Posterior vena cava (tissue), 2 donors: ENCODE data around the gene LYAR. TPM values are rescaled to one million over a fixed set of nuclear protein-coding genes. Genes with fewer than 3 reads are reported as not detected.

Source experiments
- DNase-seq: peaks from one replicate; pipeline ENCODE4 v3.0.0-alpha.2; 2020; ENCODE audit warnings: low spot score
- intact Hi-C, 2 donors: fragments of 100-400 bp; cut with DNase I; formaldehyde crosslinking; loops; one replicate each; pipeline versions ENCODE4 v1.14.1 to v1.14.2; 2022 to 2023
- total RNA-seq, 2 donors: library from RNA; stranded (reverse); fragmentation: NEBNext Ultra II Directional; extraction: Animal tissue kit (Norgen Biotek cat#: 25700); gene quantifications; one replicate each; pipeline ENCODE4 v1.2.1, GENCODE V29; 2021
- donor health status: DM: yes; HTN: yes; CAD: no.
- donor health status: DM: yes; HTN: yes; CAD: no.

LYAR gene
- total RNA-seq, 2 donors from 2014 or later = 8.4 to 14.1 TPM

DNA sequence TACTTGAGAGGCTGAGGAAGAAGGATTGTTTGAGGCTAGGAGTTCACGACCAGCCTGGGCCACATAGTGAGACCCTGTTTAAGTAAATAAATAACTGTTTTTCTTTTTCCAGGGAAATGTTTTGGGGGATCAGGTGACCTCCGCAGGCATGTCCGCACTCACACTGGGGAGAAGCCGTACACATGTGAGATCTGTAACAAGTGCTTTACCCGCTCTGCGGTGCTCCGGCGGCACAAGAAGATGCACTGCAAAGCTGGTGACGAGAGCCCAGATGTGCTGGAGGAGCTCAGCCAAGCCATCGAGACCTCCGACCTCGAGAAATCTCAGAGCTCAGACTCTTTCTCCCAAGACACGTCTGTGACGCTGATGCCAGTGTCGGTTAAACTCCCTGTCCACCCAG, 30.6 kb upstream of the LYAR start:
- intact Hi-C loops = no loop called here
- DNase-seq = peak; percentile 56

DNA sequence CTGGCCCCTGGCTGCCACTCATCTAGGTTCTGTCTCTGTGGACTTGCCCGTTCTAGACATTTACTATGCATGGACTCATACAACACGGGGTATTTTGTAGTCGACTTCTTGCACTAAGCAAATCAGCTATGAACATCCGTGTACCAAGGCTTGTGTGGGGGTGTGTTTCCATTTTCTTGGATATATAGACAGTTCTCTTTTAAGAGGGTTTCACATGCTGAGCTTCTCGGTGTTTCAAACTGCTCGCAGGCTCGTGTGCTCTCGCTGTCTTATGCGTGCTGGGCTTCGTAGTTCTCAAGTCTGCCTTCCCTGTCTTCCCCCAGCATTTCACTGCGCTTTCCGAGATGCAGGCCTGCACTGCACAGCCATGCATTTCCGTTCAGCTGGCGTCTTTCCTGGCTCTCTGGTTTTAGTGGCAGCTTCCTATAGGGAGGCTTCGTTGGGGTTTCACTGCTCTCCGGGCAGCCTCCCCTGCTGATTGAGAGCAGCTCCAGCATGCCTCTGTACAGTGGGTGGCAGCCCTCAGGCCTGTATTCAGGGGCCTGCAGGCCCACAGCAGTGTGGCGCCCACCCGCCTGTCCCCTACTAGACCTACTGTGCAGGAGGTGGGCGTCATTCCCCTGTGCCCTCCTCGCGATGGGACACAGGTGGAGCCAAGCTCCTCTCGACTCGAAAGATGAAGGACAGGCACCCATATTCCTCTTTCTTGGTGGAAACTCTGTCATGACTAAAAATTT, 27.7 kb upstream of the LYAR start:
- no peak for DNase-seq
- intact Hi-C loops = no loop called here

DNA sequence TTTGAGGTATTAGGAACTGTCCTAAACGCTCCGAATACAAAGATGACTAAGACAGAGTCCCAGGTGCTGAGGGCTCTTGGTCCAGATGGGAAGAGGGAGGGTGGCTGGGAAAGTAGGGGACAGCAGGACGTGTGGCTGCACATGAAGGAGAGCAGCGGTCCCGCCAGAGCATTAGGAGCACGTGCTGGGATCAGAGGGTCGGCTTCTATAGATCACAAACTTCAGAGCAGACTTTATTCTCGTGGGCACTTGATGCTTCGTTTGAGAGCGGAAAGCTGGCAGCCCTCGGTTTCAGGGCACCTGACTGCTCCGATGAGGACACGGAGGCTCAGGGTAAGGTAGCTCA, 26.2 kb upstream of the LYAR start:
- DNase-seq = no peak
- intact Hi-C loops = no loop called here

DNA sequence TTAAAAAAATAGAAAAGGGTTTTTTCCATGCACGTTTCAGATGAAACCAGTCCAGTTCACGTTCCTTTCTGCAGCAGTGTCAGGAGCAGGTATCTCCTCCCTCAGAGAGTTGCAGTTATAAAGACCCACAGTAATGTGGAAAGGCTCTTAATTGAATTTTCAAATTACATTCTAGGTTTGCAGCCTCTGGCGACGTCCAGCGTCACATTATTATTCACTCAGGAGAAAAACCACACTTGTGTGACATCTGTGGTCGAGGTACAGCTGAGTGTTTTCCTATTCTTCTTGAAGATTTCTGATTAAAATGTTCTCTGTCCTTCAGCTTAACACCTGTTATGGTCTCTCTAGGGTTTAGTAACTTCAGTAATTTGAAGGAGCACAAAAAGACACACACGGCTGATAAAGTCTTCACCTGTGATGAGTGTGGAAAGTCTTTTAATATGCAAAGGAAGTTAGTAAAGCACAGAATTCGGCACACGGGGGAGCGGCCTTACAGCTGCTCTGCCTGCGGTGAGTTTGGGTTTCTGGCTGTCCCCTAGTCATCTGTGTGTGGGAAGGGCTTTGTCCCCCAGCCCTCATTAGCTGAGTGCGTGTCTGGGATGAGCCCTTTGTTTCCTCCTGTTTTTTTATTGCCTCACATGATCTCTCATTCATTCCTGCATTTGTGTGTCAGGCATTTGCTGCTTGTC, 25.7 kb upstream of the LYAR start:
- intact Hi-C loops = no loop called here
- DNase-seq = no peak

DNA sequence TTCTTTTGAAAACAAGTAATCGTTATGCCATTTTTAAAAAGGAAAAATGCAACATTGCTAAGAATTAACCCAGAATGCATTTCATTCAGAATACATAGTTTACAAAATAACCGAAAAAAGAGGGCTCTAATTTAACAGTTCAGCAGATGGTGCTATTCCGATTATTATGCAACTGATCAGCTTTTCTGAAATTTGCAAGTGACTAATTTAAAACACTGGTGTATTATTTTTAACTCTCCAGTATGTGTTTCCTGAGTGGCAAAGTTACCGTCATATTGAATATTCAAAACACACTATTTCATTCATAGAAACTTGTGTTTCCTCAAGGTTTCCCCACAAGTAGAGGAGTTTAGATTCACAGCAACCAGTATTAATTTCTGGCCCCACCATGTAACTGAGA, 21.2 kb upstream of the LYAR start:
- no peak for DNase-seq
- intact Hi-C loops = no loop called here

DNA sequence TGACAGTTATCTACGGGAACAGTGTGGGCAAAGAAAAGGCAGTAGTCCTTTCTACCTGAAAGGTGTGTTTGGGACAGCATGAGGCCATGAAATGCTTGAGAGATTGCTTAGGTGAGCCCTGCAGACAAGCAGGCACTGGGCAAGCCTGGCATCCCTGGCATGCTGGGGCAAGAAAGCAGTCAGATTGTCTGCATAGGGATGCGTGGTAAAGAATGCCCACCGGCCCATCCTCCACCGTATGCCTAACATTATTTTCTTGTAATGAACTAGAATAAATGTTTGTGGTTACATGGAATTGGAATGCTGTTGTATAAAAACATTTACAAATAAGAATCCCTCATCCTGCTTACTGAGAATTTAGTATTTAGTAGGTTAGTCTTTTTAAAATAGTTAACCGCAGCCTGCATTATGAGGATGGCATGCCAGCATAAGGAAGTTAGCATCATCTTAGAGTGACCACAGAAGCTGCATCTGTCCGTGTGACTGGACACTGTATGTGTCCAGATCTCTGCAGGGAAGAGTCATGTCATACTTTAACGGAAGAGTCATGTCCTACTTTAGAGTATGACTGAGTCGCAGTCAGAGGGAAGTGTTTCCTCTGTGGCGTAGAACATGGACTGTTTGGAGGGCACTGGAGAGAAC, 19.0 kb upstream of the LYAR start:
- no peak for DNase-seq

DNA sequence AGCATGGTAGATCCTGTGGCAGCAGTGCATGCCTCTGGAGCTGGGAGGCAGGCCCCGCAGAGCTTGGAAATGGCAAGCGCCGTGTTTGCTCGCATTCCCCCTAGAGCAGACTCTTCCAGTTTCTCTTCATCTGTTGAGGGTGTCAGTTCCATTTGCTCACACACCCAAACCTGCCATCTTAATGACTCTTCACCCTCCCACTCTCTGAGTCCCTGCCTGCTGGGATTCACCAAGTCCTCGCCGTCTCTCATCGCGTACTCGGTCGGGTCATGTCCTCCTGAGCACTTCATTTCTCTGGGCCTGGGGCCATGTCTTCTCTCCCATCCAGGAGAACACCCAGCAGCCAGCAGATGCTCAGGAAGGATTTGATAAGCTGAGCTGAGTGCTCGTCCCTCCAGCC, 17.0 kb upstream of the LYAR start:
- intact Hi-C loops = no loop called here
- no peak for DNase-seq

More for the DNA sequence above, 19.0 kb upstream of the LYAR start:
- intact Hi-C loops = no loop called here

DNA sequence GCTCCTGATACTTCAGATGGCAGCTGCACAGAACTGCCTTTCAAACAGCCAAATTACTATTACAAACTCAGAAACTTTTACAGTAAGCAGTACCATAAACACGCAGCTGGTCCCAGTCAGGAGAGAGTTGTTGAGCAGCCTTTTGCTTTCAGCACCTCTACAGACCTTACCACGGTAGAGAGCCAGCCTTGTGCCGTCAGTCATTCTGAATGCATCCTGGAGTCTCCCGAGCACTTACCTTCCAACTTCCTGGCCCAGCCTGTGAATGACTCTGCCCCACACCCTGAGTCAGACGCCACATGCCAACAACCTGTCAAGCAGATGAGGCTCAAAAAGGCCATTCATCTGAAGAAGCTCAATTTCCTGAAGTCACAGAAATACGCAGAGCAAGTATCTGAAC, 12.5 kb upstream of the LYAR start:
- intact Hi-C loops = no loop called here
- DNase-seq = no peak

DNA sequence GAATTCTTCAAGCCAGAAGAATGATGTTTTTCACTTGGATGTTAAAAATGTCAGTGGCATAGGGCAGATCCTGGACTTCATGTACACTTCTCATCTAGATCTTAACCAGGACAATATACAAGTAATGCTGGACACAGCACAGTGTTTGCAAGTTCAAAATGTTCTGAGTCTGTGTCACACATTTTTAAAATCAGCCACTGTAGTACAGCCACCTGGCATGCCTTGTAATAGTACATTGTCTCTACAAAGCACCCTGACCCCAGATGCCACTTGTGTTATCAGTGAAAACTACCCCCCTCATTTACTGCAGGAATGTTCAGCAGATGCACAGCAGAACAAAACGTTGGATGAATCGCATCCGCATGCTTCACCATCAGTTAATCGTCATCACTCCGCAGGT, 12.0 kb upstream of the LYAR start:
- no peak for DNase-seq
- intact Hi-C loops = no loop called here

DNA sequence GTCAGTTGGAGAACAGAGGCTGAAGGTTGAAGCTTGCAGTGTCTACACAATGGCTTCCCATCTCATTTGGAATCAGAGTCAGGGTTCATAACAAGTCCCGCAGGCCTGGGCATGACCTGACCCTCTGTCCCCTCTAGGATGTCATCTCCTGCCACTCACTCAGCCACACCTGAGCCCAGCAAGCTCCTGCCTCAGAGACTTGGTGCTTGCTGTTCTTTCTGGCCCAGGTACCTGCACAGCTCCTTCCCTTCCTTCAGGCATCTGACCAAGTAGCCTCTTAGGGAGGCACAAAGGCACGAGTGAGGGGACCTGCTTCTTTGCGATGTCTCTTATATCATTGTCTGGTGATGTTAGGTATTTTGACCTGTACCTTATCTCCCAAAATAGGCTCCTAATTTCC, 9.1 kb upstream of the LYAR start:
- DNase-seq = no peak
- intact Hi-C loops = no loop called here

DNA sequence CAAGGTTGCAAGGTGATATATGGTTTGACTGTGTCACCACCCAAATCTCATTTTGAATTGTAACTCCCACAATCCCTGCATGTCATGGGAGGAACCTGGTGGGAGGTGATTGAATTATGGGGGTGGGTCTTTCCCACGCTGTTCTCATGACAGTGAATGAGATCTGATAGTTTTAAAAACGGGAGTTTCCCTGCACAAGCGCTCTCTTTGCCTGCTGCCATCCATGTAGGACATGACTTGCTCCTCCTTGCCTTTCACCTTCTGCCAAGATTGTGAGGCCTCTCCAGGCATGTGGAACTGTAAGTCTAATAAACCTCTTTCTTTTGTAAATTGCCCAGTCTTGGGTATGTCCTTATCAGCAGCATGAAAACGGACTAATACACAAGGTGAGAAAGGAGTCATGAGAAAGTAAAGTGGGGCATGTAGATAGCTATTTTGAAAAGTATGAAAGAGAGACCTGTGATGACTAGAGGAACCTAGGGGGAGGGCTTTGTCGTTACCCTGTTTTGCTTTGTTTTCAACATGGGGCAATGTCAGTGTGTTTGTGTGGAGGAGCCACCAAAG, 6.4 kb upstream of the LYAR start:
- intact Hi-C loops = no loop called here
- no peak for DNase-seq

DNA sequence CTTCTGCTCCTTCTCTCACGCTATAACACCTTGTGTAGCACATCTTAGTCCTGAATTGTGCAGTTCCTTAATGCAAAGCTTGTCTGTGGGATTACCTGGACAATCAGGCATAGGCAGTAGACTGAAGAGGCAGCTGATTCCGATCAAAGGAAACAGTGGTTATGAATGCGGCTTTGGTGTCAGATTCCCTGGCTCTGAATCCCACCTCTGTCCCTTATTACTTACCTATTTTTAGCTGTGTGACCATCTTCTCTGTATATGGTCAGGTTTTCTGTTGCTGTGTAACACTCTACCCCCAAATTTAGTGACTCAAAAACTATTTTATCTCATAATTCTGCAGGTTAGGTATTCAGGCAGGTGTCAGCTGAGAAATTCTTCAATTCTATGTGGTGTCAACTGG, 3.3 kb upstream of the LYAR start:
- intact Hi-C loops = no loop called here
- DNase-seq = no peak

DNA sequence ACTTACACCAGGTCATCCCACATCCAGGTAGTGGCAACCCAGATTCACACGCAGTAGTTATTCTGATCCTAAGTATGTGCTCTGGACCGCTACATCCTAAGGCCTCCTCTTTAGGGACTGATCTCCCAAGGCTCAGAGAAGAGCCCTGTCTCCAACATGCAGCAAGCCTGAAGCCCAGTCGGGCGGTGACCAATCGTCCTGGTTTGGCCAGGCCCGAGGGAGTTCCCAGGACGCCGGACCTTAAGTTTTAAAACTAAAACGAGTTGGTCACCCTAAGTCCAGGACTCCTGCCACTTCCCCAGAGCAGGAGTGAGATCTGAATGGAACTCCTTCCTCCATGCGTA, 385 bp downstream of the LYAR start:
- intact Hi-C loops = no loop called here
- no peak for DNase-seq

DNA sequence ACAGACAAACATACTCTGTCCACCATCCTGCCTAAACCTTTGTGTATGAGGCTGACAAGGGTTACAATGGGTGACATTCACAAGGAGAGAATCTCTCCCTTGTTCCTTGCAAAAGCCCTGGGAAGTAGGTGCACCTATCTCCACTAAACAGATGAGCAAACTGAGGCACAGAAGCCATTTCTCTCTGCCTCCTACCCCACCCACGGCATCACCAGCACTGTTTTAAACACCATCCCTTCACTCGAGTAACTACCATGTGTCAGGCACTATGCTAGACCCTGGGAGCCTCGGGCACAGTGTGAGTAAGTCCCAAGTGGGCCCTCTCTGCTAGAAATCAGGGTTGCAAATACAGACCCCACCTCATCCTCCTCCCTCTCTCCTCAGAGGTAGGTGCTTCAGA, 899 bp downstream of the LYAR start:
- intact Hi-C loops = no loop called here
- no peak for DNase-seq

DNA sequence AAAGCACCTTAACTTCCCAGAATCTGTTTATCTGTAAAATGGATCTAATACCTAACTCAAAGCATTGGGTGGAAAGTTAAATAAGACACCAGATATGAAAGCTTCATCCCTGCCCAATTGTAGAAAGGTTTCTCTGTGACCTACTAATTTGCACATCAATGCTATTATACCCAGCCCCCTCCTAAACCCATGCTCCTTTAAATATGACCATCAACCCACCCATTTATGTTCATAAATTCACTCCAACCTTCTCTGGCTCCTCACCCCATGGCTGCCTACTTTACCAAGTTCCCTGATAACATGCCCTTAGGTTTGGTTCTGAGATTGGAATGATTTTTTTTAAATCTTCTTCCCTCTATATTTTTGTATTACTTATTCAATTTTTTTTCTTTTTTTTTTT, 1.9 kb downstream of the LYAR start:
- intact Hi-C loops = no loop called here
- DNase-seq = no peak

DNA sequence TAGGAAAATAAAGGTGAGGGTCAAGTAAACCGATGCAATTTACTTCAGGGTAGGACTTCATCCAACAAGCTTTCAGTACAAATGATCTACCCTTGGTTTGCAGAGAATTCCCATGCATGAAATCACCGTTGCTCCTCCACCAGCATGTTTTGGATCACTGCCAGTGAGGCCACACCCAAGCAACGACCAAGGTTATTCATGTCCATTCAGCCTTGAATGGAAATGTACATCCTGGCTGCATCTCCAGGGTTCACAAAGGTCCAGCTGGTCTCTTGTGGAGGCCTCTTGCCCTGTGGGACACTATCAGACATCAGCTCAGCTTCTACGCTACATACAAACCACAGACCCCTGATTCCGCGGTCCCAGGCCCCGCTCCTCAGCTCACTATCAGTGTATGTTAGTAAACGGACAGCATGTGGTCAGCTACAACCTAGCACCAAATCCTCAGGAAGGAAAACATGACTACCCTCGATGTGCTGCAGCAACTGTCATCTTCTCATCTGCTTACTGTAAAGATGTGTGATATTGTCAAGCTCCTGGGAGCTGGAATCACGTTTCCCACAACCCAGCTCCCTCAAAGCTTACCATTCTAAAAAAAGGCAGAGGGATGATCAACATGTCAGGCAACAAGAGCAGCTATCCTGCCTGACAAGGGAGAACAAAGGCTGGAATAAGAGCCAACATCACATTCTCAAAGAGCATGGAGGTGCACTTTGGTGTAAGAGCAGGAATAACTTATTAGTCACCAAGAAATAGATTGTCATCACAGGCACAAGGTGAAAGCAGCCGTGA, 4.9 kb downstream of the LYAR start:
- intact Hi-C loops = no loop called here
- DNase-seq = no peak

DNA sequence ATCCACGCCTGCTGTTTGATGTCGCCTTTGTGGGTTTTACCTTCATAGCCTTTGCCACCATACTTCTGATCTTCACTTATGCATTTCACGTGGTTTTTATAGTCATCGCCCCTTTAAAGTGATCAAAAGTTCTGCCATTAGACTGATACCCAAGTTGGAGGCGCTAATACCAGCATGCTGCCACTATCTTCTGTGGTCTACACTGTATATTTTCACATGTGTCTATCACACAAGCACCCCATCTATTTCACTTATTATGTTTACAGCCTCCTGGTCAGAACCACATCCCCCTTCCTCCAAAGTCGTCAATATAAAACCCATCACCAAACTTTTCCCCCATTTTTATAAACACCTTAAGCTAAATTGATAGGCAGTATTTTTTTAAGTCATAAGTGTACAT, 8.2 kb downstream of the LYAR start:
- intact Hi-C loops = no loop called here
- no peak for DNase-seq

DNA sequence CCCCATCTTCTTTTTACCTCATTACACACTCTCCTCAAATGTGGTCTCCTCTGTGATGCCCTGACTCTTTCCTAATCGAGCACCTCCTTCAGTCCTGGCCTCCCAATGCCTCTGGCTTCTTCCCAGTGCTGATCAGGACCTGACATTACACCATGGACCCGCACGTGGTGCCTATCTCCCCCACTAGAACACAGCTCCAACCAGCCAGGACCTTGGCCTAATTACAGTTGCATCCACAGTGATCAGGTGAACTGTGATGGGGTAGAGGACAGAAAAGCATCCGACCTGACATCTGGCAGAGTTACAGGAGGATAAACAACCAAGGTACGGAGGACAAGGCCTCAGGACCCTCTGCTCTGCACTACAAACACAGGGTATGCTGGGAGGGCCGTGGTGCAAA, 12.4 kb downstream of the LYAR start:
- no peak for DNase-seq
- intact Hi-C loops = no loop called here

DNA sequence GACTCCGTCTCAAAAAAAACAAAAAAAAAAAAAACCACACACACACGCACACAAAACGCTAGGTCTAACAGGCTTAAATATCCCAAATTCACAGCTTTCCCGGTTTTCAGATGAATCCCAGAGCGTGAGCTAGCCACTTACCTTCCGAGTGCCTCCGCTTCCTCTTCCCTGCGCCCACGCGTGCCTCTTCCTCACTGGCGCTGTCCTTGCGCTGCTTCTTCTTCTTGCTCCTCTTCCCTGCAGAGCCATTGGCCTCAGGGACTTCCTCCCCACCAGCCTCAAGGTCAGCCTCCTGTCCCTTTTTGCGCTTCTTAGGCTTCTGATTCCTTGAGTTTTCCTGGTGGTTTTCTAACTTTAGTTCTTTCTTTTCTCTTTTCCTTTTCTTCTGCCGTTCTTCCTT, 15.7 kb downstream of the LYAR start:
- DNase-seq = no peak
- intact Hi-C loops = no loop called here

DNA sequence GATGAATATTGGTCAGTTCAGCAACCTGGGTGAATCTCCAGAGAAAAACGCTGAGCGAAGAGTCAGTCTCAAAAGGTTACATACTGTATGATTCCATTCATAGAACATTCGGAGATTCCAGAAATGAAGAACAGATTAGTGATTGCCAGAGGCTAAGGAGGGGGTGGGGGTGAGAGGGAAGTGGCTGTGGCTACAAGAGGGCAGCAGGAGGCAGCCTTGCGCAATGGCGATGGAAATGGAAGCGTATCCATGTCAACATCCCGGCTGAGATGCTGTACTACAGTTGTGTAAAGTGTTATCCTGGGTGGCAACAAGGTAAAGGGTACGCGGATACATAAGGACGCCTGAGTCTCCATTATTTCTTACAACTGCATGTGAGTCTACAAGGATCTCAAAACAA, 18.0 kb downstream of the LYAR start:
- intact Hi-C loops = no loop called here
- no peak for DNase-seq
